IPS-15b (cell line): ENCODE measurements around the gene NTN1.

Experiments
- H3K27me3 ChIP-seq: one replicate; pipeline ENCODE4 v1.6.1; 2013; ENCODE audit warnings: low read length; ENCODE audit not compliant: control insufficient read depth, insufficient read depth
- H3K36me3 ChIP-seq: one replicate; pipeline ENCODE4 v1.6.1; 2013; ENCODE audit warnings: low read length; ENCODE audit not compliant: control insufficient read depth, insufficient read depth
- H3K4me1 ChIP-seq: one replicate; pipeline ENCODE4 v1.6.1; 2013; ENCODE audit warnings: mild to moderate bottlenecking, low read length; ENCODE audit not compliant: control insufficient read depth, insufficient read depth
- H3K4me3 ChIP-seq: one replicate; pipeline ENCODE4 v1.5.1; 2013; ENCODE audit warnings: low read depth, low read length
- H3K9ac ChIP-seq: one replicate; pipeline ENCODE4 v1.6.1; 2013; ENCODE audit warnings: low read depth, mild to moderate bottlenecking, low read length
- H3K9me3 ChIP-seq: one replicate; pipeline ENCODE4 v1.6.1; 2013; ENCODE audit warnings: mild to moderate bottlenecking, low read length; ENCODE audit not compliant: control insufficient read depth, insufficient read depth

NTN1 gene

GRCh38 chr17:9230346-9230745, 209.0 kb downstream of the NTN1 start:
- Histone ChIP-seq H3K36me3 (no peaks in the 10 kb centered on the region), H3K9ac (no peak overlapping the region), H3K9me3 (no peaks in the 10 kb centered on the region), H3K4me1 (no peaks in the 10 kb centered on the region), H3K27me3 (no peaks in the 10 kb centered on the region), H3K4me3 (no peak overlapping the region)

GRCh38 chr17:9230861-9231260, 209.6 kb downstream of the NTN1 start:
- Histone ChIP-seq H3K4me3 (no peak overlapping the region), H3K9me3 (no peaks in the 10 kb centered on the region), H3K9ac (no peak overlapping the region), H3K27me3 (no peaks in the 10 kb centered on the region), H3K4me1 (no peaks in the 10 kb centered on the region), H3K36me3 (no peaks in the 10 kb centered on the region)

- no peak overlapping the region for H3K9ac ChIP-seq
- no peaks in the 10 kb centered on the region for H3K4me1 ChIP-seq
- no peaks in the 10 kb centered on the region for H3K9me3 ChIP-seq
- H3K27me3 ChIP-seq, result no peaks in the 10 kb centered on the region
- no peak overlapping the region for H3K4me3 ChIP-seq
- H3K36me3 ChIP-seq, result no peaks in the 10 kb centered on the region
Measured at GRCh38 chr17:9231449-9232154, 210.3 kb downstream of the NTN1 start.

- H3K36me3 ChIP-seq, result no peaks in the 10 kb centered on the region
- H3K4me1 ChIP-seq, result no peaks in the 10 kb centered on the region
- no peak overlapping the region for H3K4me3 ChIP-seq
- no peaks in the 10 kb centered on the region for H3K27me3 ChIP-seq
- H3K9me3 ChIP-seq, result no peaks in the 10 kb centered on the region
- H3K9ac ChIP-seq, result no peak overlapping the region
Measured at GRCh38 chr17:9232155-9232475, 210.8 kb downstream of the NTN1 start.

- Histone ChIP-seq H3K9ac (no peak overlapping the region), H3K4me3 (no peak overlapping the region), H3K4me1 (no peaks in the 10 kb centered on the region), H3K36me3 (no peaks in the 10 kb centered on the region), H3K9me3 (no peaks in the 10 kb centered on the region), H3K27me3 (no peaks in the 10 kb centered on the region)
Measured at GRCh38 chr17:9232591-9233270, 211.4 kb downstream of the NTN1 start.

- Histone ChIP-seq H3K9me3 (no peaks in the 10 kb centered on the region), H3K4me3 (no peak overlapping the region), H3K27me3 (no peaks in the 10 kb centered on the region), H3K9ac (no peak overlapping the region), H3K36me3 (no peaks in the 10 kb centered on the region), H3K4me1 (no peaks in the 10 kb centered on the region)
Measured at GRCh38 chr17:9233271-9233599, 211.9 kb downstream of the NTN1 start.

GRCh38 chr17:9233761-9234160, 212.5 kb downstream of the NTN1 start:
- Histone ChIP-seq H3K4me3 (no peak overlapping the region), H3K9me3 (no peaks in the 10 kb centered on the region), H3K36me3 (no peaks in the 10 kb centered on the region), H3K27me3 (no peaks in the 10 kb centered on the region), H3K9ac (no peak overlapping the region), H3K4me1 (no peaks in the 10 kb centered on the region)

- H3K27me3 ChIP-seq, result no peaks in the 10 kb centered on the region
- no peaks in the 10 kb centered on the region for H3K9me3 ChIP-seq
- no peaks in the 10 kb centered on the region for H3K36me3 ChIP-seq
Measured at GRCh38 chr17:9234389-9234945, 213.2 kb downstream of the NTN1 start.

GRCh38 chr17:9235346-9235745, 214.0 kb downstream of the NTN1 start:
- no peak overlapping the region for H3K4me3 ChIP-seq
- no peaks in the 10 kb centered on the region for H3K27me3 ChIP-seq
- H3K9me3 ChIP-seq, result no peaks in the 10 kb centered on the region
- H3K36me3 ChIP-seq, result no peaks in the 10 kb centered on the region
- H3K4me1 ChIP-seq, result peaks cover 3% of the 10 kb centered on the region
- no peak overlapping the region for H3K9ac ChIP-seq

More at GRCh38 chr17:9234389-9234945, 213.2 kb downstream of the NTN1 start:
- Histone ChIP-seq H3K9ac (no peak overlapping the region), H3K4me3 (no peak overlapping the region), H3K4me1 (peaks cover 1% of the 10 kb centered on the region)

- Histone ChIP-seq H3K36me3 (no peaks in the 10 kb centered on the region), H3K9ac (no peak overlapping the region), H3K9me3 (no peaks in the 10 kb centered on the region), H3K4me3 (no peak overlapping the region), H3K4me1 (peaks cover 3% of the 10 kb centered on the region), H3K27me3 (no peaks in the 10 kb centered on the region)
Measured at GRCh38 chr17:9236286-9237052, 215.2 kb downstream of the NTN1 start.

GRCh38 chr17:9237053-9237410, 215.7 kb downstream of the NTN1 start:
- no peaks in the 10 kb centered on the region for H3K36me3 ChIP-seq
- H3K9me3 ChIP-seq, result no peaks in the 10 kb centered on the region
- peaks cover 3% of the 10 kb centered on the region for H3K4me1 ChIP-seq
- H3K27me3 ChIP-seq, result no peaks in the 10 kb centered on the region
- H3K9ac ChIP-seq, result no peak overlapping the region
- H3K4me3 ChIP-seq, result no peak overlapping the region
